HEK293T (cell line): ENCODE data around the gene TFEB.

Source experiments
- ELF4 ChIP-seq: fragments of 450-650 bp; IDR thresholded peaks from 2 replicates; pipeline ENCODE4 v1.6.1; 2017; ENCODE audit warnings: antibody characterized with exemption
- FOXA1 ChIP-seq: fragments of 450-650 bp; IDR thresholded peaks from 2 replicates; pipeline ENCODE4 v1.6.1; 2016; ENCODE audit warnings: mild to moderate bottlenecking
- FOXK2 ChIP-seq: fragments of 450-650 bp; IDR thresholded peaks from 2 replicates; pipeline ENCODE4 v1.6.1; 2016; ENCODE audit warnings: mild to moderate bottlenecking
- HDGF ChIP-seq: fragments of 450-650 bp; IDR thresholded peaks from 2 replicates; pipeline ENCODE4 v1.6.1; 2017; ENCODE audit warnings: antibody characterized with exemption, borderline replicate concordance
- SP1 ChIP-seq: fragments of 450-650 bp; IDR thresholded peaks from 2 replicates; pipeline ENCODE4 v1.6.1; 2017
- SUZ12 ChIP-seq: fragments of 450-650 bp; IDR thresholded peaks from 2 replicates; pipeline ENCODE4 v1.6.1; 2016; ENCODE audit warnings: mild to moderate bottlenecking
- TARDBP ChIP-seq: fragments of 450-650 bp; IDR thresholded peaks from 2 replicates; pipeline ENCODE4 v1.6.1; 2016

DNA sequence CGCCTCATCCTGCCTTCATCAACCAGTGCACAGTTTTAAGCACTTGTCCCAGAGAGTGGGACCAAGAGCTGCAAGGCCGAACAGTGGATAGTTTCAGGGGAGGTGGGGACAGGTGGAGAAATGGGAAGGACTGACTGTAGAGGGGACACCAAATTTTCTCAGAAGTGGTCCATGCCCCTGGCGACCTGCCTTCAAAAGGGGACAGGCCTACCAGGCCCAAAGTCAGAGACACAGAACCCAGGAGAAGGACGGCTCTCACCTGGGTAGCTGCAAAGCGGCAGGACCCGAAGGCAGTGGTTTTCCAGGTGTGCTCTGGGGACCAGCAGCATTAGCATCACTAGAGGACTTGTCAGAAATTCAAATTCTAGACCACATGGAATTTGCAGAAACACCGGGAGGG is 5.8 kb downstream of the TFEB start:
- TF ChIP-seq FOXK2, result no peak
- no peak for TF ChIP-seq TARDBP
- TF ChIP-seq SUZ12, result no peak
- no peak for TF ChIP-seq HDGF
- TF ChIP-seq ELF4, result no peak
- no peak for TF ChIP-seq FOXA1
- TF ChIP-seq SP1, result no peak
